ENCODE results near the gene AIFM1.
"Not testable (repeated sequence)": the region's sequence is repeated elsewhere in the genome, so short reads cannot be mapped to it uniquely, and the experiment has no call there.

The AIFM1 gene

DNA sequence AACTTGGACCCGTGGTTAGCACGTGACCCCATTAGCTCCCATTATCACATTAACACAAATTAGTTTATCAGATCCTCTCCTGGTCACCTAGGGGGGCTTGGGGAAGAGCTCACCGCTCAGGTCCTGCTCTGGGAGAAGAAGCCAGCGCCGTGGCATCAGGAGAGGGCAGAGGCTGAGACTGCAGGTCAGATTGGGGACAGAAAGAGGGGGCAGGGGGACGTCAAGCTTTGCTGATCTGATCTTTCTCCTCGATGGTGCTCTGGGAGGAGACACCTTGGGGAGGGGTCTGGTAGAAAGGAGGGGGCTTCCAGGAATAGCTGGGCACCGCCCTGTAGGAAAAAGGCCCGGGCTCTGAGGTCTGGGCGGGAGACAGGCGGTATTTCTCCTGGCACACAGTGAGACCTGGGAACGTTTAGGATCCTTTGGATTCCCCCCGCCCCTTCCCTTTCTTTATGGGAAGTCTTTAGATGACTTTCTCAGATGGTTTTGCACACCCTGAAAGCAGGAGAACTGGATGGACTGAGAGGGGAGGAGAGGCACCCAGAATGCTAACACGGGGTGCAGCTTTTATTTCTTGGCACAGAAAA lies 46.2 kb downstream of the AIFM1 start:
- DNase-seq (ENCODE audit: insufficient read length, low spot score), result no peak
- no peak for TF ChIP-seq POLR2A (IDR thresholded peaks at IDR 0.05; ENCODE audit: low read depth, low read length)
- no peak for FAIRE-seq

DNA sequence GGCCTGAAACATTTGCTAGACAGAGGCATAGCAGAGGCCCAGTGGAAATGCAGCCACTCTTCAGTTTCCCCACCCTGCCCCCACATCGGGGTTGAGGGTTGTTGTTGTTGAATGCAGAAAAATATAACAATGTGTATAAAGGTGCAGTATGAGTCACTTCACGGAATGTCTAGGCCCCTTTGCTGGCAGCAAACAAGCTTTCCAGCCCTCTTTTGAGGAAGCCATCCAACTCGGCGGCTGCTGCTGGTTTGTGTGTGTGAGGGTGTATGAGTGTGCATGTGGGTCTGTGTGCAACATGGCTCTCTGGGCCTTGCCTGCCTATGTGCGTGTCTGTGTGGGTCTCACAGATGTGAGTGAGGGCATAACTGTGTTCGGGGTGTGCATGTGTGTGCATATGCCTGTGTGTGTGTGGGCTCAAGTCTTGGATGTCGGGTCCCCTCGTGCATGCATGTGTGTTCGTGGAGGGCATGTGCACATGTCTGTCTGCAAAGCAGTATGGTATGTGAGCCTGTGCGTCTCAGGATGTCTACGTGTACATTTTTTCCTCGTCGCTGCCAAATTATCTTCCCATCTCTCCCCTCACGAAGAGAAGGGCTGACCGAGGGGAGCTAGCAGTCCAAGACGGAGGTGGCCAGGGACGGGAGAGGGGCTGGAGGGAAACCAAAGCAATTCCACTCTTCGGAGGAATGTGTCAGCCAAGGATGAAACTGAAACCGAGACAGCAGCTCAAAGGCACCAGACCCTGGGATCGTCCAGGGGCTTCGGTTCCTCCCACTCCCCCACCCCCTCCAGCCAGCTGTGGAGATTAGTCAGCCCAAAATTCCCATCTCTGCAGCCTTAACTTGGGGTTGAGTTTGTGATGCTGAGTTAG lies 47.0 kb downstream of the AIFM1 start:
- no peak for TF ChIP-seq POLR2A (IDR thresholded peaks at IDR 0.05; ENCODE audit: low read depth, low read length)
- FAIRE-seq, result peak; percentile 52
- DNase-seq (ENCODE audit: insufficient read length, low spot score), result no peak

DNA sequence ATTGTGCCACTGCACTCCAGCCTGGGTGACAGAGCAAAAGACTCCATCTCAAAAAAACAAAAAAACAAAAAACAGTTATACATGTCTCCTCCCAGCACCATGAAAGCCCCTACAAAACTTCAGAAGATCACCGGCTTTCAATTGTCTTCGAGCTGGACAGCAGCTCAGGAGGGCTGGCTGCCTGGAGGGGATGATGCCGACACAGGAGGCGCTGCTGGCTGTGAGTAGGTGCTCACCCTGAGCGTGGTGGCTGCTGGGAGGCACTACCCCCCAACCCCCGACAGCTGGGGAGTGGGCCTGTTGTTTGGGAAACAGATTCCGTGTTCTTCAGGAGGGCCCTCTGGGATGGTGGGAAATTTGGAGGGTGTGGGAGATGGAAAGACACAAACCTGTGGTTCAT lies 48.5 kb downstream of the AIFM1 start:
- no peak for DNase-seq (ENCODE audit: insufficient read length, low spot score)
- no peak for FAIRE-seq
- no peak for TF ChIP-seq POLR2A (IDR thresholded peaks at IDR 0.05; ENCODE audit: low read depth, low read length)

DNA sequence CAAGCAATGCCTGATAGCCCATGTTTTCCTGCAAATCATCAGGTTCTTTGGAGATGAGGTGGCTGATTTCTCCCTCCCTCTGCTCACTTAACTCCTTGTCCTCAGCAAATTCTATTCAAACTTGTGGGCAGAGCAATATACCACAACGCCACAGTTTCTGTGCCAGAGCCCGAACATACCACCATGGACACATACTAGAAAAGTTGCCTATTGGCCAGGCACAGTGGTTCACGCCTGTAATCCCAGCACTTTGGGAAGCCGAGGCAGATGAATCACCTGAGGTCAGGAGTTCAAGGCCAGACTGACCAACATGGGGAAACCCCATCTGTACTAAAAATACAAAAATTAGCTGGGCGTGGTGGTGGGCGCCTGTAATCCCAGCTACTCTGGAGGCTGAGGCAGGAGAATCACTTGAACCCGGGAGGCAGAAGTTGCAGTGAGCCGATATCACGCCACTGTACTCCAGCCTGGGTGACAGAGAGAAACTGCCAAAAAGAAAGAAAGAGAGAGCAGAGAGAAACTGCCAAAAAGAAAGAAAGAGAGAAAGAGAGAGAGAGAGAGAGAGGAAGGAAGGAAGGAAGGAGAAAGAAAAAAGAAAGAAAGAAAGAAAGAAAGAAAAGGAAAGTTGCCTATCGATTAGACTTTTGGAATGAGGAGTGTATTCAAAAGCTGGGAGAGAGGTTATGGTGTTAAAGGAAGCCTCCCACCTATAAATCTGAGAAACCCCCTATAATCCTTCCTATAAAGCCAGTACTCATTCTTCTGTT lies 50.3 kb downstream of the AIFM1 start:
- not testable (repeated sequence) for DNase-seq (ENCODE audit: insufficient read length, low spot score)
- peak; percentile 36 for FAIRE-seq

DNA sequence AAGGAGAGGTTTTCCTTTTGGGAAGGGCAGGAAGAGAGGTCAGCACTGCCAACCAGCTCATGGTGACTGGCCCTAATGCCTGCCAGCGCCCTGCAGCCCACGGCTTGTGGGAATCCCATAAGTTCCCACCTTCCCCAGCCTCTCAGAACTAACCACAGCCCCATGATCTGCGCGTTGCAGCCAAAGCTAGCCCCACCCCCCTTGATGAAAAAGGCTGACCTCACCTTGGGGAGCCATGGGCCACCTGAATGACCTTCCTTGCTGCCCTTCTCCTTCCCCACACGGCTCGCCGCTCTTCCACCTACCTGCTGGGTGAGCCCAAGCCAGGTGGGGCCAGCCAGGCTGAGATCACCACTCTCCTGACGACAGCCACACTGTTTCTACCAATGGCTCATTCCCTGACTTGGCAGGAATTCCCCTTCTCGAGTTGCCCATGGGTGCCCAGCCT lies 51.5 kb downstream of the AIFM1 start:
- FAIRE-seq (peak; percentile 75), DNase-seq (ENCODE audit: insufficient read length, low spot score) (peak; percentile 53)
- TF ChIP-seq POLR2A (IDR thresholded peaks at IDR 0.05; ENCODE audit: low read depth, low read length), result no peak

DNA sequence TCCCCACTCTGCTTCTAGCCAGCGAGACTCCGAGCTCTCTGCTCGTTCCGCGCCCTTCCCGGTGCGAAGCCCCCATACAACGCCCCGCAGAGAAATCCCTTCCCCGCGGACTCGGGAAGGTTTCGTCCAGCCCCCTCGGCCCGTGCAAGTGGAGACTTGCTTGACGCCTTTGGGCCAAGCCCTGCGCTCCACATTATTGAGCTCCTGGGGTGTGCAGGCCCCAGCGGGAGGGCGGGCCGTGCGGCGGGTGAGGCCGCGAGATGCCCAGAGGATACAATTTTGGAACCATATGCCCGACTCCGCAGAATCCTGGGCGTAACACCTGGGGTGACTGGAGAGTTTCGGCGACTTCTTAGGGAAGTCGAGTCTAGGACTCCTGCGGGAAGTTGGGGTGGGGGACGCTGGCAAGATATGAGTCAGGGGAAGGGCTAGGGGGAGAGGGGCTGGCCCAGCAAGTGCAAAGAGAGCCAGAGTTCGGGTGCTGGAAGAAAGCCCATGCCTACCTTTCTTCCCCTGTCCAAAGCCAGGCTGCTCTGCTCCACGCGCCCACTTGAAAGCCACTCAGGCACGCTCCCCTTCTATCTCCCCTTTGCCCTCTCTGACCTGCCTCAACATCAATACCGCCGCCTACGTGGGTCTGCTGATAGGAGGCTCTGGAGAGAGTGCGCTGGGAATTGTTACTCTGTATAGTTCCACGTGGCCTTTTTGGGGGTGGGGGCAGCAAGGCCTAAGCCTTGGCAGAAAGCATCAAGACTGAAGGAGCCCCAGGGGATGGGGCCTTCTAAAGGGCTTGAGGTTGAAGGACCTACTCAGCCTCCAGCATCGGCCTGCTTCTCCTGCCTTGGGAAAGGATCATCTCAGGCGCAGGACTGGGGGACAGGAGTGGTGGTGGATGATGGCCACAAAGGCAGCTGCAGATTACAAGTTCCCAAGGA lies 54.2 kb downstream of the AIFM1 start:
- TF ChIP-seq POLR2A (IDR thresholded peaks at IDR 0.05; ENCODE audit: low read depth, low read length), result no peak
- no peak for DNase-seq (ENCODE audit: insufficient read length, low spot score)
- FAIRE-seq, result no peak

DNA sequence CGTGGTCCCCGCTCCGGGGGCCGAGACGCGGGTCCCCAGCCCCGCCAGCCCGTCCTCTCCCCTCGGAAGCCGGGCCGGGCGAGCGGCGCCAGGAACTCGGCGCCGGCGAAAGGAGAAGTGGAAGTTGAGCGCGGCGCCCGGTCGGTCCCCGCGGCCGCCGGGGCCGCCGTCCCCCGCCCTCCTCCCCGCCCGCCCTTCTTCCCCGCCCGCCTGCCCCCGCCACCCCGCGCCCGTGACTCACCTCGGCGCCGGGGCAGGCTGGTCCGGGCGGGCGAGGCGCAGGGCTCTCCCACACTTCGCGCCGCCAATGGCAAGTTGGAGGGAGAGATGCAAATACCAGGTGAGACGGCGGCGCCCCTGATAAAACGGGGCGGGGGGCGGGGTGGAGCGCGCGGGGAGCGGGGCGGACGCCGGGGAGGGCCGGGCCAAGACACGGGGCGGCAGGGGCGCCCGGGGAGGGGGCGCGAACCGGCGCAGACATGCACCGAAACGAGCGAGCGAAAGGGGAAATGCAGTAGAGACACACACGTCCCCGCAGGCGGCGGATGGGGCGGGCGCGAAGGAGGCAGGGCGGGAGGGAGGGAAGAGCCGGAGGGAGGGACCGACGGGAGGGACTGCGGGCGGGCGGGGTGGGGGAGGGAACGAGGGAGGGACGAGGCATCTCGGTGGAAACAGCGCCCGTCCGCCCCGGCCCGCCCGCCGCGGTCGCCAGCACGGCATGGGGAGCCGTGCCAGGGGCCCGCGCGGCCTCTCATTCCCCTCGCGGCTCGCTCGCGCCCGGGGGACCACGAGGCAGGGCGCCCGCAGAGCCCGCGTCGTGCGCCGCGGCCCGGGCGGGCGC lies 55.0 kb downstream of the AIFM1 start, which contains the start of gene ELF4:
TSS of gene ELF4 (minus strand) at position 119 of the 841 bp plus-strand sequence. CDS start 29,167 bp downstream, outside the sequence.
- TF ChIP-seq POLR2A (IDR thresholded peaks at IDR 0.05; ENCODE audit: low read depth, low read length), result peak; percentile 19; the same call in 1 of the 2 replicates
- DNase-seq (ENCODE audit: insufficient read length, low spot score) (peak; percentile 66), FAIRE-seq (no peak)

DNA sequence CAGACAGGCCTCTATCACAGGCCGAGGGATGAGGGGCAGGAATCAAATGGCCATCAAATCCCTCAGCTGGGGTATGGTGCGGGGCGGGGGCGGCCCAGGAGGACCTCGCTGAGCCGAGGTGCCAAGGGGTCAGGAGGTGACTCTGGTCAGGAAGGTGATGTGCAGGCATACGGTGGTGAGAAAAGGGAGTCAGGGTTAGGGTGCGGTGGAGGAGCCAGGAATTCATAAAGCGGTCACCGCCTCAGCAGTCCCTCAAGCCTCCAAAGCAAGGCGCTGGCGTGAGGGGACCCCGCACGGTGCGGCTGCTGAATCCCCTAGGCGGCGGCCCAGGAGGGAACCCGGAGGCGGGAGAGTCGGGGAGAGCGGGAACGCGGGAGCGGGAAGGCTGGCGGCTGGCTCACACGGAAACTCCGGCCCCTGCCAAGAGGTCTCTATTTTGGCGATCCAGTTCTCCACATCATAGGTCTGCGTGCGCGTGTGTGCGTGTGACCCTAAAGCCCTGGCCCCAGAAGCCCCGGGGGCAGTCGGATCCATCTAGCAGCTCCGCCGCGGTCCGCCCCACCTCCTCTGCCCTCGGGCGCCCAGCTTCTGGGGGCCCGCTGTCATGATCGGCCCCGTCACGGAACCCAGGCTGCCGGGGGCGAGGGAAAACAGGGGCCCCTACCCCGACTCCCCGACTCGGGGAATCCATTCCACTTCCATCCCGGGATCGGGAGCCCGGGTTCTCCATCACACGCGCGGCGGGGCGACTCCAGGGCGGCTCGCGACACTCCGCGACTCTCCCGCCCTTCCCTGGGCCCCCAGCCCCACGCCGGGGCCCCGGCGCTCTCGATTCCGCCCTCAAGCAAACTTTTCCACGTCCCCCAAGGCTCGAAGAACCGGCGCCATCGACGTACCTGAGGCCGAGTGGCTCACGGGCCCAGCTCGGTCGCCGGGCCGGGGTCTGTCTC lies 55.9 kb downstream of the AIFM1 start:
- no peak for TF ChIP-seq POLR2A (IDR thresholded peaks at IDR 0.05; ENCODE audit: low read depth, low read length)
- FAIRE-seq, result no peak
- no peak for DNase-seq (ENCODE audit: insufficient read length, low spot score)

DNA sequence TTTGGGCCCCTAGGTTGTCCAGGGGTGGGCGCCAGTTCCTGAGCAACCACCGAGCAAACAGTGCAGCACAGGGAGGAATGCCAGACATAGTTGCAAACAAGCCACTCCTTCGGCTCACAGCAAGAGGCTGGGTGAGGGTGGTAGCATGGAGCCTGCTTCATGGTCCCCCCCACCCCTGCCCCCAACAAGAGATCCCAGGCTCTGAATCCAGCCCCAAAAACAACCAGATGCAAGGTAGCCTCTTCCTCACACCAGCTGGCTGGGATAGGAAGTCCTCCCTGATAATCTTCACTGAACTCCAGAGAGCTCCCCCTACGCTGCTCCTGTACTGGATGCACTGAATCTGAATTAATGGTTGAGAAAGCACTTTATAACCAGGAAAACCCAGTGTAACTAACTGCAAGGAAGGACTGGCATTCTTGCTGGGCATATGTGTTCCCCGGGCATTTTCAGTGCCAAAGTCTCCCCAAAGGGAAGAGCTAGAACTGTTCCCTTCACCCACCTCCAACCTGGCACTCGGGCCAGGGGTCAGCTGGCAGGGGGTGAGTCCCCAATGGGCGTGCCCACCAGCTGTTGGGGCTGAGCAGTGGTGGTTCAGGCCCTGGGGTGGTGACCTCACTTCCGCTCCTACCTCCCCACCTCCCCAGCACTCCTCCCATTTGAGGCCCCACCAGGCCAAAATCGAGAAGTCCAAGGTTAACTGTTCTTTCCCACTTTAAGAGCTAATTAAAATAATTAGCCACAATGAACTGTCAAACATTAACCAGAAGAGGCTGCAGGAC lies 56.8 kb downstream of the AIFM1 start:
- FAIRE-seq (no peak), DNase-seq (ENCODE audit: insufficient read length, low spot score) (peak; percentile 81)
- TF ChIP-seq POLR2A (IDR thresholded peaks at IDR 0.05; ENCODE audit: low read depth, low read length), result no peak

DNA sequence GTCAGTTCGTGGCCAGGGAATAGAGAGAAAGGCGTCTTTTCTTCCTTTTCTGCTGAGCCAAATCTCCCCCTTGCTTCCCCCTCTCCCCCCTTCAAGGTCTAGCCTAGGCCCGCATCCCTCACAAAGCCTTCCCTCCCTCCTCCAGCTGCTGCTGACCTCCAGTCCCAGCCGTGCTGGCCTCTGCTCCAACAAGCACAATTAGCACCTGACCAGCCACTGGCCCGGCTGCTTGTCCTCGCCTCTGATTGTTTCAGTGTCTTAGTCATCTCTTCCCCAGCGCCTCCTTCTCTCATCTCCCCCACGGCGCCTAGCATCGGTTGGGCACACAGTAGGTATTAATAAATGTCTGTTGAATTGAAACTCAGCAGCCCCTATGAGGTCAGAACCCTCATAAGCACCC lies 59.6 kb downstream of the AIFM1 start:
- TF ChIP-seq POLR2A (IDR thresholded peaks at IDR 0.05; ENCODE audit: low read depth, low read length), result no peak
- FAIRE-seq (no peak), DNase-seq (ENCODE audit: insufficient read length, low spot score) (no peak)

DNA sequence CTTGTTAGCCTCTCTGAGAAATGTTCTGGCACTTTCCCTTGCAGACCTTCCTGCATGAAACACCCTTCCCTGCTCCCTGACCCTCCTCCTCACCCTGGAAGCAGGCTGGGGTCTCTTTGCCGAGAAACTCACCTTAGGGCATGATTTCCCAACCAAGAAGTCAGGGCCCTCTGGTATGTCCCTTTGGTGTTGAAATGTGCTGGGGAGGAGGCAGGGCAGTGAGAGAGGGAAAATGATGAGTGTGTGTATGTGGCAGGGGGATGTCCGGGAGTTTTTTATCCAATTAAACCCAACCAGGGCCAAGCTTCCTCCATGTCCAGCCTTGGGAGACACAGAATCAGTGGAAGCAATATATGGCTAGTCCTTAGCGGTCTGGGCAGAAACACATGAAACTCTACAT lies 60.4 kb downstream of the AIFM1 start:
- FAIRE-seq, result no peak
- no peak for TF ChIP-seq POLR2A (IDR thresholded peaks at IDR 0.05; ENCODE audit: low read depth, low read length)

More for the DNA sequence above, 60.4 kb downstream of the AIFM1 start:
- DNase-seq (ENCODE audit: insufficient read length, low spot score), result no peak
